ENCODE measurements around the gene GRIK4. TPM values are rescaled to one million over a fixed set of nuclear protein-coding genes. Genes with fewer than 3 reads are reported as not detected.

GRIK4 gene
- total RNA-seq, 2 experiments from 2014 or later, result 0.08 TPM; not detected in 1

GRCh38 chr11:120682866-120683265, 171.3 kb downstream of the GRIK4 start:
- ChIA-PET POLR2A (no interaction called here), CTCF (no interaction called here)

- CTCF ChIA-PET, result interaction anchor here (1.0 to 1.1 kb wide), 2 partner anchors 178 to 179 kb away, joined by 3 to 4 read pairs; no protein-coding TSS in a partner anchor
Observed at GRCh38 chr11:120686516-120686915, 175.0 kb downstream of the GRIK4 start.

GRCh38 chr11:120688163-120688562, 176.6 kb downstream of the GRIK4 start:
- ChIA-PET POLR2A (no interaction called here), CTCF (interaction anchor here (0.7 kb wide), 1 partner anchor 177 kb away, joined by 3 read pairs; the partner anchor contains the start of gene GRIK4)

More at GRCh38 chr11:120686516-120686915, 175.0 kb downstream of the GRIK4 start:
- POLR2A ChIA-PET, result no interaction called here

GRCh38 chr11:120689596-120690275, 178.2 kb downstream of the GRIK4 start:
- ChIA-PET CTCF (no interaction called here), POLR2A (no interaction called here)

- POLR2A ChIA-PET, result no interaction called here
- CTCF ChIA-PET, result no interaction called here
Observed at GRCh38 chr11:120690406-120690805, 178.9 kb downstream of the GRIK4 start.

GRCh38 chr11:120694726-120695125, 183.2 kb downstream of the GRIK4 start:
- POLR2A ChIA-PET, result no interaction called here
- CTCF ChIA-PET, result no interaction called here

GRCh38 chr11:120695426-120695825, 183.9 kb downstream of the GRIK4 start:
- POLR2A ChIA-PET, result no interaction called here
- CTCF ChIA-PET, result no interaction called here

- CTCF ChIA-PET, result interaction anchor here (0.6 kb wide), 1 partner anchor 35 kb away, joined by 3 read pairs; no protein-coding TSS in a partner anchor
- POLR2A ChIA-PET, result no interaction called here
Observed at GRCh38 chr11:120695939-120696338, 184.4 kb downstream of the GRIK4 start.

- ChIA-PET POLR2A (interaction anchor here (0.6 kb wide), 1 partner anchor 35 kb away, joined by 3 read pairs; no protein-coding TSS in a partner anchor), CTCF (no interaction called here)
Observed at GRCh38 chr11:120696597-120697218, 185.2 kb downstream of the GRIK4 start.

- CTCF ChIA-PET, result no interaction called here
- POLR2A ChIA-PET, result no interaction called here
Observed at GRCh38 chr11:120698918-120699317, 187.4 kb downstream of the GRIK4 start.

- POLR2A ChIA-PET, result no interaction called here
- CTCF ChIA-PET, result no interaction called here
Observed at GRCh38 chr11:120702656-120703055, 191.1 kb downstream of the GRIK4 start.

GRCh38 chr11:120703358-120704152, 192.0 kb downstream of the GRIK4 start:
- POLR2A ChIA-PET, result no interaction called here
- CTCF ChIA-PET, result no interaction called here

GRCh38 chr11:120704256-120704750, 192.8 kb downstream of the GRIK4 start:
- ChIA-PET CTCF (no interaction called here), POLR2A (no interaction called here)

- ChIA-PET POLR2A (no interaction called here), CTCF (no interaction called here)
Observed at GRCh38 chr11:120706257-120706656, 194.7 kb downstream of the GRIK4 start.

GRCh38 chr11:120707098-120707497, 195.6 kb downstream of the GRIK4 start:
- POLR2A ChIA-PET, result no interaction called here

GRCh38 chr11:120707663-120708062, 196.1 kb downstream of the GRIK4 start:
- CTCF ChIA-PET, result no interaction called here

More at GRCh38 chr11:120707098-120707497, 195.6 kb downstream of the GRIK4 start:
- CTCF ChIA-PET, result no interaction called here

GRCh38 chr11:120708511-120709183, 197.1 kb downstream of the GRIK4 start:
- ChIA-PET POLR2A (no interaction called here), CTCF (no interaction called here)

More at GRCh38 chr11:120707663-120708062, 196.1 kb downstream of the GRIK4 start:
- POLR2A ChIA-PET, result no interaction called here

GRCh38 chr11:120709808-120710207, 198.3 kb downstream of the GRIK4 start:
- CTCF ChIA-PET, result no interaction called here

GRCh38 chr11:120710354-120711131, 199.0 kb downstream of the GRIK4 start:
- CTCF ChIA-PET, result no interaction called here
- POLR2A ChIA-PET, result no interaction called here

More at GRCh38 chr11:120709808-120710207, 198.3 kb downstream of the GRIK4 start:
- POLR2A ChIA-PET, result no interaction called here
